Activated T-cell treated with anti-CD3 and anti-CD28 coated beads, Interleukin-2, amount 50 U/mL, for 24 hours (primary cell): Measurements from ENCODE around the gene PIF1.

Experiments used
- DNase-seq: peaks from one replicate; pipeline ENCODE4 v3.0.0-alpha.2; 2020
- H3K27ac Mint-ChIP-seq: 2 replicates; pipeline ENCODE4 v1.8.0; 2020; ENCODE audit warnings: mild to moderate bottlenecking, mixed read lengths
- H3K27me3 Mint-ChIP-seq: 2 replicates; pipeline ENCODE4 v1.8.0; 2020; ENCODE audit warnings: mixed read lengths
- H3K36me3 Mint-ChIP-seq: 2 replicates; pipeline ENCODE4 v1.8.0; 2020; ENCODE audit warnings: low read depth, mixed read lengths
- H3K4me1 Mint-ChIP-seq: 2 replicates; pipeline ENCODE4 v1.8.0; 2020; ENCODE audit warnings: low read depth, mixed read lengths
- H3K4me3 Mint-ChIP-seq: 2 replicates; pipeline ENCODE4 v1.8.0; 2020; ENCODE audit warnings: mild to moderate bottlenecking, moderate library complexity, mixed read lengths
- H3K9me3 Mint-ChIP-seq: 2 replicates; pipeline ENCODE4 v1.8.0; 2020; ENCODE audit warnings: mixed read lengths

The PIF1 gene, protein sequence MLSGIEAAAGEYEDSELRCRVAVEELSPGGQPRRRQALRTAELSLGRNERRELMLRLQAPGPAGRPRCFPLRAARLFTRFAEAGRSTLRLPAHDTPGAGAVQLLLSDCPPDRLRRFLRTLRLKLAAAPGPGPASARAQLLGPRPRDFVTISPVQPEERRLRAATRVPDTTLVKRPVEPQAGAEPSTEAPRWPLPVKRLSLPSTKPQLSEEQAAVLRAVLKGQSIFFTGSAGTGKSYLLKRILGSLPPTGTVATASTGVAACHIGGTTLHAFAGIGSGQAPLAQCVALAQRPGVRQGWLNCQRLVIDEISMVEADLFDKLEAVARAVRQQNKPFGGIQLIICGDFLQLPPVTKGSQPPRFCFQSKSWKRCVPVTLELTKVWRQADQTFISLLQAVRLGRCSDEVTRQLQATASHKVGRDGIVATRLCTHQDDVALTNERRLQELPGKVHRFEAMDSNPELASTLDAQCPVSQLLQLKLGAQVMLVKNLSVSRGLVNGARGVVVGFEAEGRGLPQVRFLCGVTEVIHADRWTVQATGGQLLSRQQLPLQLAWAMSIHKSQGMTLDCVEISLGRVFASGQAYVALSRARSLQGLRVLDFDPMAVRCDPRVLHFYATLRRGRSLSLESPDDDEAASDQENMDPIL

DNA sequence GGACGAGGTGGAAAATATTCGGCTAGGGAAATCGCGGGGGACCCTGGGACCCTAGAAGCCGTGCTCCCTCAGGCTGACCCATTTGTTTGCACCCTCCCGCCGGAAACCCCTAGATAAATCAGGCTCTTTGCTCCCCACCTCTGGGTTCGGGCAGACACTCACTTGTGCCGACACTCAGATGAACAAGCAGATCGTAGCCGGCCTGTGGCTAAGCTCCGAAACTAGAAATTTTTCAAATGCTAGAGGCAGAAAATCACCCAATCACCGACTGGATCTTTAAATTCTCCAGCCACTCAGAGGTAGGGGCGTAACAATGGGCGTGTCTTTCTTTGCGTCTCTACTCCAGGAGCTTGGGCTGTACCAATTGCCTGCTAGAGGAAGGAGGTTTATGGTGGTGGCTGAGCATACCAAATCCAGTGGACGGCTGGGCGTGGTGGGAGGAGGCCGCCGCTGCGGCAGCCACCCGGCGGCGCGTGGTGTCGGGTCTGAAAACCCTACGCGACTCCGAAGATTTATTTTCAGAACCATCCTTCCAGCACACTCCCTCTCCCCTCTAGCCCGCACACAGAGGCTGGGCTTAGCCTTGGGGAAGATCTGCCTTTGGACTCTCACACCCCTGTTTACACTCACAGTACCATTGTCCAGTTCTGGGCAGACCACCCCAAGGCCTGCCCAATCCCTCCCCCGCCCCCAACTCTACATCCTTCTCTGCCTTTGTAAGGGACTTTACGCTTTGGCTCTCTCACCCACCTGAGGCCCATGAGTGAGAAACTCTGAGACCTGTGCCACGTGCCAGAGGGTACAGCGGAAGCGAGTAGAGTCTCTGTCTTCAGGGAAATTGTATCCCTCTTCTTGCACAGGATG, at the start of gene PIF1:
Gene PIF1 (minus strand): TSS at position 217 of the 864 bp plus-strand sequence. CDS start 1,312 bp downstream, outside the sequence.
- Mint-ChIP-seq H3K27me3 (peaks cover 20% of the 10 kb centered on the region), H3K36me3 (peaks cover 10% of the 10 kb centered on the region), H3K9me3 (no peaks in the 10 kb centered on the region), H3K4me1 (peaks cover 33% of the 10 kb centered on the region), H3K4me3 (peak within 1 kb of the TSS; percentile 82), H3K27ac (peak within 1 kb of the TSS; percentile 85)
- DNase-seq = peak; percentile 81

- no peak overlapping the region for H3K4me3 Mint-ChIP-seq
- H3K27me3 Mint-ChIP-seq = no peaks in the 10 kb centered on the region
- no peak overlapping the region for H3K27ac Mint-ChIP-seq
- H3K36me3 Mint-ChIP-seq = peaks cover 29% of the 10 kb centered on the region
- H3K9me3 Mint-ChIP-seq = no peaks in the 10 kb centered on the region
- DNase-seq = no peak
- H3K4me1 Mint-ChIP-seq = no peaks in the 10 kb centered on the region
Measured at GRCh38 chr15:64870353-64870752, 44.9 kb upstream of the PIF1 start.

DNA sequence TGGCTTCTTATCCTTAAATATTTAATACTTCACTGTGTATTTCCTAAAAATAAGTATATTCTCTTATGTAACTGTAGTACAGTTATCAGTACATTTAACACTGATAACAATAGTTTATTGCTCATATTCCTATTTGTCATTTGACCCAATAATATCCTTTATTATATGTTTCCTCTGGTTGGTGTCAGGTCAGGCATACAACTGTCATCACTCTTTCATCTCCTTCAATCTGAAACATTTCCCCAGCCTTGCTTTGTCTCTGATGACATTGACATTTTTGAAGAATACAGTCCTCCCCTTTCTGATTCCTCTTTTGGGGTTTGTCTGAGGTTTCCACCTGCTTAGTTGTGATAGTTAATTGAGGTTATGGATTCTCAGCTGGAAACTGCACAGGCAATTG, 44.1 kb upstream of the PIF1 start:
- H3K9me3 Mint-ChIP-seq = no peaks in the 10 kb centered on the region
- H3K27ac Mint-ChIP-seq = no peak overlapping the region
- peaks cover 37% of the 10 kb centered on the region for H3K36me3 Mint-ChIP-seq
- H3K4me3 Mint-ChIP-seq = no peak overlapping the region
- peaks cover under 1% of the 10 kb centered on the region for H3K4me1 Mint-ChIP-seq
- no peaks in the 10 kb centered on the region for H3K27me3 Mint-ChIP-seq
- no peak for DNase-seq

DNA sequence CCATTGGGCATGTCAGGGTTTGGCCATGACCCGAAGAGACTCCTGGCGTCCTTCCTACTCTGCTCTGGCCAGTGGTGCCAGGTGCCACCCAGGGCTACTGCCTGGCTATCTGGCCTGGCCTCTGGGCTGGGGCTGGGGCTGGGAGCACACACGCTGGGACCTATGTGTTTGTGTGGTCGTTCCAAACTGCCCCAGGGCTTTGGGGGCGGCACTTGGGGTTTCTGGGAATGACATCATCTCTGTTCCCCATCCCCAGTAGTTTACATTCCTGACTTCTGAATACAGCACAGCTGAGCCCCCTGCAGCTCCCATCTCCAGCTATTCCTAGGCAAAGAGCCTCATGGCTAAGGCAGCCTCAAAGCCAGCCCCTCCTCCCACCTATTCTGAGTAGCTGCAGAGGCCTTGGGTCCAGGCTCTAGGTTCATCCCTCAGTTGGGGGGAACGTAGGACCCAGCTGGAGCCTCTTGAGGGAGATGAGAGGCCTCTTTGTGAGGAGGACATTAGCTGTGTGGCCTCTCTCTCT, 40.6 kb upstream of the PIF1 start:
- Mint-ChIP-seq H3K4me1 (peaks cover 2% of the 10 kb centered on the region), H3K9me3 (no peaks in the 10 kb centered on the region), H3K27ac (no peak overlapping the region), H3K4me3 (no peak overlapping the region), H3K27me3 (no peaks in the 10 kb centered on the region), H3K36me3 (peaks cover 65% of the 10 kb centered on the region)
- no peak for DNase-seq

- DNase-seq = no peak
- Mint-ChIP-seq H3K27ac (no peak overlapping the region), H3K4me3 (no peak overlapping the region), H3K27me3 (no peaks in the 10 kb centered on the region), H3K36me3 (peaks cover 70% of the 10 kb centered on the region), H3K9me3 (no peaks in the 10 kb centered on the region), H3K4me1 (peaks cover 2% of the 10 kb centered on the region)
Measured at GRCh38 chr15:64865126-64865997, 39.9 kb upstream of the PIF1 start.

- DNase-seq = no peak
- H3K27me3 Mint-ChIP-seq = no peaks in the 10 kb centered on the region
- no peaks in the 10 kb centered on the region for H3K9me3 Mint-ChIP-seq
- H3K36me3 Mint-ChIP-seq = peaks cover 74% of the 10 kb centered on the region
- H3K27ac Mint-ChIP-seq = peak overlapping the region; percentile 61
- H3K4me1 Mint-ChIP-seq = peaks cover 2% of the 10 kb centered on the region
- no peak overlapping the region for H3K4me3 Mint-ChIP-seq
Measured at GRCh38 chr15:64864068-64864467, 38.6 kb upstream of the PIF1 start.

DNA sequence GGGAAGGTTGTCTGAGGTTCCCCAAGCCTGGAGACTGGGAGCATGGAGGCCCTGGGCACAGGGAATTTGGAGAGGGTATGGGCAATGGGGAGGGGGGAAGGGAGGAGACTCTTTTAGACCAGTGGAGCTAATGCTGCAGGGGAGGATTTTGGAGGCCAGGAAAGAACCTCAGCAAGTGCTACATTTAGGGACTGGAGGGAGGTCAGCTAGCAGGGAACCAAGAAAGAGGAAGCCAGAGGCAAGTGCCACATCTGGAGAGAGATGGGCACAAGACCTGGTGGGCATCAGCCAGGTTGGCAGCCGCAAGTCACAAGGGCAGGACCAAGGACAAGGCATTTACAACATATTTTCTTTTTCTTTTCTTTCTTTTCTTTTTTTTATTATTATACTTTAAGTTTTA, 37.0 kb upstream of the PIF1 start:
- no peak for DNase-seq
- H3K9me3 Mint-ChIP-seq = no peaks in the 10 kb centered on the region
- H3K4me1 Mint-ChIP-seq = peaks cover 10% of the 10 kb centered on the region
- peaks cover 88% of the 10 kb centered on the region for H3K36me3 Mint-ChIP-seq
- no peaks in the 10 kb centered on the region for H3K27me3 Mint-ChIP-seq
- no peak overlapping the region for H3K4me3 Mint-ChIP-seq
- H3K27ac Mint-ChIP-seq = peak overlapping the region; percentile 50

GRCh38 chr15:64861960-64862359, 36.5 kb upstream of the PIF1 start:
- Mint-ChIP-seq H3K4me1 (peaks cover 15% of the 10 kb centered on the region), H3K27me3 (no peaks in the 10 kb centered on the region), H3K4me3 (no peak overlapping the region), H3K9me3 (no peaks in the 10 kb centered on the region), H3K36me3 (peaks cover 89% of the 10 kb centered on the region), H3K27ac (peak overlapping the region; percentile 50)
- DNase-seq = no peak

DNA sequence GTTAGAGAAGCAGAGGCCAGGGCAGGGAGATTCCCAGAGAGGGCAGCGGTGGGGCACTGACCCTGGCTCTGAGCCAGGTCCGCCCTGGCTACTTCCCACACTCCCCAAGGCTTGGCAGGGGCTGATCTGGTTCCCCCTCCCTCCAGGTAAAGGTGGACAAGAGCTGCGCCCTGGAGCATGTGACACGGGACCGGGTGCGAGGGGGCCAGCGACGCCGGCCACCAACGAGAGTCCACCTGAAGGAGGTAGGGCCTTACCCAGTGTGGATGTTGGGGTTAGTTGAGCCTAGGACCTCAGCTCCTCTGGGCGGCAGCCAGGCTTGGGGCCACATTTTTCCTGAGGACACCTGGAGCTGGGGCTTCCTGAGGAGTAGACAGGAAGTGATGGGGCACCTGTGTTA, 35.9 kb upstream of the PIF1 start:
- DNase-seq = no peak
- Mint-ChIP-seq H3K9me3 (no peaks in the 10 kb centered on the region), H3K4me3 (no peak overlapping the region), H3K4me1 (peaks cover 19% of the 10 kb centered on the region), H3K27me3 (no peaks in the 10 kb centered on the region), H3K36me3 (peaks cover 89% of the 10 kb centered on the region), H3K27ac (peak overlapping the region; percentile 33)

DNA sequence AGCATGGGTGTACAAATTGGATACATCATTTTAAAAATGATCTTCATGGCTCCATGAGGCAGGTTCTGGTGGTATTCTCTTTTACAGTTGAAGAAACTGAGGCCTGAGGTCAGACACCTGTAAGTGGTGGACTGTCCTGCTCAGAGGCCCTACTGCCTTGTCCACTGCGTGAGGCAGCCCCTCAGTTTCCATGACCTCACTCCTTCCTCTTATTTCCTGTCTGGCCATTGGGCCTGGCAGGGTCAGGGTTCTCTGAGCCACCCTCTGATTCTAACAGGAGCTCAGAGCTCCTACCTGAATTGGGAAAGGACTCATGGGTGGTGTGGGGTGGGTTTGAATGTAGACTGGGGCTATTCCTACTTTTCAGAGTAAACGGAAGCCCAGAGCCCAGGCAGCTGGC, 33.8 kb upstream of the PIF1 start:
- Mint-ChIP-seq H3K36me3 (peaks cover 91% of the 10 kb centered on the region), H3K27me3 (no peaks in the 10 kb centered on the region), H3K4me3 (no peak overlapping the region), H3K9me3 (no peaks in the 10 kb centered on the region), H3K4me1 (peaks cover 36% of the 10 kb centered on the region), H3K27ac (no peak overlapping the region)
- no peak for DNase-seq

DNA sequence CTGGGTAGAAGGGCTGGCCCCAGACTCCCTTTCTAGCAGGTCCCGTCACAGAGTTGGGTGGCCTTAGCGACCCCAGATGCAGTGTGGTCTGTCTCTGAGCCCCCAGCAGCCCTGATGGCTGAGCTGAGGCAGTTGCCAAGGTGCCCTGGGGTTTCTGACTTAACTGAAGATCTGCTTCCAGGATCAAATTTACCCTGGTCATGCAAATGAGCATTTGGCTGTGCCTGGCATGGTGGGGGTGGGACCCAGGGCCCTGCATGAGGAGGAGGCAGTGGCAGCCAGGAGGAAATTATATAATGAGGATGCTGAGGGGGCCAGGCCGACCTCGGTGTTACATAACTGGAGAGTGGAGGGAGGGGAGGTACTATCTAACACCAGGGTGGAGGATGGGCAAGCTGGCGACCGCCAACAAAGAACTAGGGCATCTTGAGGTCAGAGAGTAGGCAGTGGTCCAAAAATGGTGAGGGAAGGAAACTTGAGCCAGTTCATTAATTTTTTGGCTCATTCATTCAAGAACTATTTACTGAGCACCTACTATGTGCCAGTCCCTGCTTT, 32.7 kb upstream of the PIF1 start:
- Mint-ChIP-seq H3K27me3 (no peaks in the 10 kb centered on the region), H3K4me3 (no peak overlapping the region), H3K36me3 (peaks cover 93% of the 10 kb centered on the region), H3K9me3 (no peaks in the 10 kb centered on the region), H3K27ac (peak overlapping the region; percentile 74), H3K4me1 (peaks cover 45% of the 10 kb centered on the region)
- DNase-seq = no peak

- Mint-ChIP-seq H3K36me3 (peaks cover 92% of the 10 kb centered on the region), H3K9me3 (no peaks in the 10 kb centered on the region), H3K27me3 (no peaks in the 10 kb centered on the region), H3K4me3 (no peak overlapping the region), H3K4me1 (peaks cover 45% of the 10 kb centered on the region), H3K27ac (peak overlapping the region; percentile 74)
- DNase-seq = no peak
Measured at GRCh38 chr15:64857421-64857820, 32.0 kb upstream of the PIF1 start.

DNA sequence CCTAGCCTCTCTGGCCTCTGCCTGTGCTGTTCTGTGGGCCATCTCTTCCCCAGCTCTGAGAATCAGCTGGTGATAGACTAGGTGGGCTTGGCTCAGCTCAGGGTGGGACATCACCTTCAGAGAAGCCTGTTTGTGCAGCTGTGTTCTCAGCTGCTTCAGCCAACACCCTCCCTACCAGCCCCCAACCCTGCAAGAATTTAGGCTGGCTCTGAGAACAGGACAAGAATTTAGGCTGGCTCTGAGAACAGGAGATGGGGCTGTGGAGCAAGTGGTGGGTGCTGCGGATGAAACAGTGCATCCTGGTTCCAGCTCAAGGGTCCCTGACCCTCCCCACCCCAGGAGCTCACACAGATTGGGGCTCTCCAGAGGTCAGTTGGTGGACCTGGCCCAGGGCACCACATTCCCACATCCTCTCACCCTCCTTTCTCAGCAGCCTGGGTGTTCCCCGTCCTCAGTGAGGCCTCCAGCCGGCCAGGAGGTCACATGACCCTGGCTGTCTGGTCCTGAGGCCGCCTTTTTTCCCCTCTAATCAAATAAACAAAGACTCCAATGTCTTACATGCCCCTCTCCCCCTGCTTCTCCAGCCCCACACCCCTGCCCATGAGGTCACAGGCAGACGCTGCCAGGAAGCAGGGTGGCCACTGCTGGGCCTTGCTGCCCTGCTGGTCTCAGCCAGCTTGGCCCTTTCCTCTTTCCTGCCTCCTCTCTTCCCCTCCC, 31.1 kb upstream of the PIF1 start:
- H3K27ac Mint-ChIP-seq = peak overlapping the region; percentile 74
- peaks cover 49% of the 10 kb centered on the region for H3K4me1 Mint-ChIP-seq
- no peaks in the 10 kb centered on the region for H3K27me3 Mint-ChIP-seq
- H3K4me3 Mint-ChIP-seq = no peak overlapping the region
- DNase-seq = no peak
- no peaks in the 10 kb centered on the region for H3K9me3 Mint-ChIP-seq
- H3K36me3 Mint-ChIP-seq = peaks cover 90% of the 10 kb centered on the region
